ENCODE measurements around the gene TYMS.

GRCh38 chr18:676069-676468 lies 18.6 kb downstream of the TYMS start:
- TF ChIP-seq FOXA1 (IDR thresholded peaks at IDR 0.05) = no peak
- no peak for TF ChIP-seq CTBP1 (IDR thresholded peaks at IDR 0.05; ENCODE audit: borderline replicate concordance)
- TF ChIP-seq LEF1 (IDR thresholded peaks at IDR 0.05; ENCODE audit: borderline replicate concordance) = no peak
- TF ChIP-seq FOXK2 (IDR thresholded peaks at IDR 0.05) = no peak
- no peak for TF ChIP-seq SUZ12 (IDR thresholded peaks at IDR 0.05)

Data from HEK293T (cell line).